Stimulated activated CD4-positive, alpha-beta T cell treated with anti-CD3 and anti-CD28 coated beads, TNF-alpha, amount 100 ng/mL, for 4 hours (primary cell): ENCODE results near the gene TIGIT.
"Not testable (repeated sequence)": the region's sequence is repeated elsewhere in the genome, so short reads cannot be mapped to it uniquely, and the experiment has no call there.

Experiments
- DNase-seq, 3 experiments: peaks; one replicate each; pipeline ENCODE4 v3.0.0-alpha.2; 2020; ENCODE audit warnings: low read depth in 3 of 3

TIGIT gene

DNA sequence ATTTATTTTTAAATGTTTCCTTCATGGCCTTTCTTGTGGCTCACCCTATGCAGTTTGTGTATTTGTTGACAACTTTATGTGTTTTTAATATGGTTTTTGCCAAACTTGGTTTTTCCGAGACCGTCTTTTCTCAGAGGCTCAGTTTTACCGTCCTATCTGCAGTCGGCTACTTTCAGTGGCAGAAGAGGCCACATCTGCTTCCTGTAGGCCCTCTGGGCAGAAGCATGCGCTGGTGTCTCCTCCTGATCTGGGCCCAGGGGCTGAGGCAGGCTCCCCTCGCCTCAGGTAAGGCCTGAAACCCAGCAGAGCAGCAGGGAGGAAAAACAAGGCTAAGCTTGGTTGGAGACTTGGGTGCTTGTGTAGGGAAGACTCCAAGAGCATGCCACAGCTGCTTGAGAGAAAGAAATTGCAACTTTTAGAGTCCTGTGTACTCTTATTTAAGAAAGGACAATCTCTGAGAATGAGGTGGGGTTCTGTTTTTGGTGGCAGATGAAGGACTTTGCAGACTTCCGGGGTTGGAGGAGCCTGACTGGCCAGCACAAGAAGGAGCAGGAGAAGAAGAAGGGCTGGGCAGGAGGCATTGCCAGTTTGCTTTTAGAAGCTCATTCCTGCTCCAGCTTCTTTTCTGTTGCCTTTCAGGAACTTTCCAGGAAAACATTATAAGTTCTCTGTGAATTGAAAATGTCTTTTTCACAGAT, at the start of gene TIGIT:
TIGIT (plus strand) TSS at position 191 of the 698 bp plus-strand sequence; CDS start at position 225, 34 bp downstream.
- DNase-seq: no peak

DNA sequence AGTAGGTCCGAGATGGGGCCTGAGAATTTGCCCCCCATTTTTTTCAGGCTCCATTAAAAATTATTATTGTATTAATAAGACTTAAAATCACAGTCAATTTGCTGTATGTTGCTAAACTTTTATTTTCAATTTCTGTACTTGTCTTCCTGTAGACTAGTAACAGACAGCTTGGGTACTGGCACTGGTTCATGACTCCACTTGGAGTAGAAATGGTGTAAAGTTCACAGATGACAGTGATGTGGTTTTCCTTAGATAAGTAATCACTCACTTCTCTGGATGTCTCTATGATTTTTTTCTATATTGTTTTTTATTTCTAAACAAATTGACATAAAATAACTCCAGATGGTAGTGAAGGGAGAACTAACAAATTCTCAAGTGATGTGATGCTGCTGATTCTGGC, 40.9 kb upstream of the TIGIT start:
- DNase-seq: no peak

DNA sequence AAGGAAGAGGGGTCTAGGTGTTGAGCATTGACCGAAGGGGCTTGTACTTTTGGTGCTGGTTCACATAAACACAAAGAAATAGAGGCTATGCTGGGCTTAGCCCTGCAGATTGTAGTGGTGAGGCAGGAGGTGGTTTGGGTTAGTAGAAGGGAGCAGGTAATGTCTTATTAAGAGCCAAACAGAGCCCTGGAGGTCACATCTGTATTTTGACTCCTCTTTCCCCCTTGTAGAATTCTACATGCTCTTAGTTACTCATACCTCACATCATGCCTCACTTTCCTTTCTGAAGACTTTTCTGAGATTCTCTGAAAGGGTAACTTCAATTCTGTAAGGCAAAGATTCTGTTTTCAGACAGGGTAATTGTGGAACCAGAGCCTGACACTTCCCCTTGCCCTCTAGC, 40.3 kb upstream of the TIGIT start:
- no peak for DNase-seq

DNA sequence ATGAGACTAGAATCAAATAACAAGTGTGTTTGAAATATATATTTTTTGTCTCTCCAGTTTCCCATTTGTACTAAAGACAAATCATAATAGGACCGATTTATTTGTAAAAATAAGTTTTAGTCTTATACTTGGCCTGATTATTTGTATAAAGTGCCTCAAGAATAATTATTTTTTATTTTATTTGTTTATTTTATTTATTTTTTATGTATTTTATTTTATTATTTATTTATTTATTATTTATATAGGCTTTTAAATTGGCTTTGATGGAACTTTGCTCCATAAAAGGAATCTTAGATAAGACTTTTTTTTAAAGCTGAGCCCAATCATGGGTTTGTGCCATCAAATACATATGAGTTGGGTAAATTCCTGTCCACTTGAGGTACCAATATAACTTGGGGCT, 34.3 kb upstream of the TIGIT start:
- no peak for DNase-seq

DNA sequence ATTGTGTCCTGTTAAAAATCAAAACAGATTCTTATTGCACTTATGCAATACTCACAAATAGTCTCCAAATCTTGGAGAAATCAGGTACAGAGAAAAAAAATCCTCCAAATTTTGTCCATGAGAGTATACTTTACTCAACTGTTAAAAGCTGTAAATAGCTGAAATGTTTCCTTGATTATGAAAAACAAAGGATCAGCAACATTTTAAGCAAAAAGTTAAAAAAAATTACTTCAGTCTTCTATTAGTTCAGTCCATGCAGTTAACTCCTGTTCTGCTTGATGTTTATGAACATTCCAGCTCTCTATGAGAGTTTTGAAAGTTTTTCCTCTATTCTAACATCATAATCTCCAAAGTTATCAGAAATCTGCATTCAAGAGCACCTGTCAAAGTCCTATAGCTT, 33.7 kb upstream of the TIGIT start:
- DNase-seq: no peak

DNA sequence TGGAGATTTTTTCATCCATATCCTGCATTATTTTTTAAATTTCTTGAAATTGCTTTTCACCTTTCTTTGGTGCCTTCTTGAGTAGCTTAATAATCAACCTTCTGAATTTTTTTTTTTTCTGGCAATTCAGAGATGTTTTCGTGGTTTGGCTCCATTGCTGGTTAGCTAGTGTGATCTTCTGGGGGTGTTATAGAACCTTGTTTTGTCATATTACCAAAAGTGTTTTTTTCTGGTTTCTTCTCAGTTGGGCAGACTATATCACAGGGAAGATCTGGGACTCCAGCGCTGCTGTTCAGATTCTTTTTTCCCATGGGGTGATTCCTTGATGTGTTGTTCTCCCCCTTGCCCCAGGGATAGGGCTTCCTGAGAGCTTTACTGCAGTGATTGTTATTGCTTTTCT, 23.8 kb upstream of the TIGIT start:
- no peak for DNase-seq

DNA sequence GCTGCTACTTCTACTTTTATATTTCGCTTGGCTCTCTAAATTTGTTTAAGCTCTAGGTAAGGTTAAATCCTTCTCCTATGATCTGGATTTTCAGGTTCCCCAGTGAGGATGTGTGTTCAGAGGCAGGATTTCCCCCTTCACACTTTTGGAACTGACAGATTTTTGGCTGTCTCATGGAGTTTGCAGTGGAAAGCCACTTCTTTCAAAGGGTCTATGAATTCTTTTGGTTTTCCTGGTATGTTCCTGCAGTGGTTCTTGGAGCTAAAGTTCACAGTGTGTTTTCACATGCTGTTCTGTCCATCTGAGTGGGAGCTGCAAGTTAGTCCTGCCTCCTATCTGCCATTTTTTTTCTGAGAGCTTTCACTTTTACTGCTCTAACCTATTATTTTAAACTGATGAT, 21.6 kb upstream of the TIGIT start:
- no peak for DNase-seq

DNA sequence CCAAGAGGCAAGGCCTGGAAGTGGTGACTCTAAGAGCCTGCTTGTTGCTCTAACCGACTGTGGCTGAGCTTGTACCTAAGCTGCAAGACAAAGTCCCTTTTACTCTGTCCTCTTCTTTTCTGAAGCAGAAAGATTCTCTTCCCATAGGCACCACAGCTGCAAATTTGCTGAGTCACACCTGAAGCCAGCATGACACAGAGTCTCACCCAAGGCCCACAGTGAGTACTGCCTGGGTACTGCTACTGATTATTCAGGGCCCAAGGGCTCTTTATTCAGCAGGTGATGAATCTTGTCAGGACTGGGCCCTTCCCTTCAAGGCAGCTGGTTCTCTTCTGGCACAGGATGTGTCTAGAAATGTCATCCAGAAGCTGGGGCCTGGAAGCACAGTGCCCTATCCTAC, 18.9 kb upstream of the TIGIT start:
- DNase-seq: no peak

DNA sequence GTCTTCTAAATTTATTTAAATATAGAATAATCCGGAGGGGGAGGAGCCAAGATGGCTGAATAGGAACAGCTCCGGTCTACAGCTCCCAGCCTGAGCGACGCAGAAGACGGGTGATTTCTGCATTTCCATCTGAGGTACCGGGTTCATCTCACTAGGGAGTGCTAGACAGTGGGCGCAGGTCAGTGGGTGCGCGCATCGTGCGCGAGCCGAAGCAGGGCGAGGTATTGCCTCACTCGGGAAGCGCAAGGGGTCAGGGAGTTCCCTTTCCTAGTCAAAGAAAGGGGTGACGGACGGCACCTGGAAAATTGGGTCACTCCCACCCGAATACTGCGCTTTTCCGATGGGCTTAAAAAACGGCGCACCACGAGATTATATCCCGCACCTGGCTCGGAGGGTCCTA, 17.0 kb upstream of the TIGIT start:
- DNase-seq: not testable (repeated sequence)

DNA sequence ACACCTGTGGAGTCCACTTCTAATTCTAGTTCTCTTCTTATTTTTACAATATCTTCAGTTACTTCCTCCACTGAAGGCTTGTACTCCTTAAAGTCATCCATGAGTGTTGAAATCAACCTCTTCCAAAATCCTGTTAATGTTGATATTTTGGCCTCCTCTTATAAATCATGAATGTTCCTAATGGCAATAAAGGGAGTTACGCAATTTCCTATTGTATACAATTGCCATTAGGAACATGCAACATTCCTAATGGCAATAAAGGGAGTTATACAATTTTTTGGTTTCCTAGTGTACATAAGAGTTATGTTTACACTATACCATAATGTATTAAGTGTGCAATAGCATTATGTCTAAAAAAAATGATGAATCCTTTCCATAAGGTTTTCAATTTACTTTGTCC, 9.2 kb upstream of the TIGIT start:
- no peak for DNase-seq

DNA sequence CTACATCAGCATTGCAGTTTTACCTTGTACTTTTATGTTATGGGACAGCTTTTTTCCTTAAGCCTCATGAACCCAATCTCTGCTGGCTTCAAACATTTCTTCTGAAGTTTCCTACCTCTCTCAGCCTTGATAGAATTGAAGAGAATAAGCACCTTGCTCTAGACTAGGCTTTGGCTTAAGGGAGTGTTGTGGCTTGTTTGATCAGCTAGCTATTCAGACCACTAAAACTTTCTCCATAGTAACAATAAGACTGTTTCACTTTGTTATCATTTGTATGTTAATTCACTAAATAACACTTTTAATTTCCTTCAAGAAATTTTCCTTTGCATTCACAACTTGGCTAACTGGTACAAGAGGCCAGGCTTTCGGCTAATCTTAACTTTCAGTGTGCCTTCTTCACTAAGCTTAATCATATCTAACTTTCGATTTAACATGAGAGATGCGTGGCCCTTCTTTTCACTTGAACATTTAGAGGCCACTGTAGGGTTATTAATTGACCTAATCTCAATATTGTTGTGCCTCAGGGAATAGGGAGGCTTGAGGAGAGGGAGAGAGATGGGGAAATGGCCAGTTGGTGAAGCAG, 8.1 kb upstream of the TIGIT start:
- DNase-seq: no peak

DNA sequence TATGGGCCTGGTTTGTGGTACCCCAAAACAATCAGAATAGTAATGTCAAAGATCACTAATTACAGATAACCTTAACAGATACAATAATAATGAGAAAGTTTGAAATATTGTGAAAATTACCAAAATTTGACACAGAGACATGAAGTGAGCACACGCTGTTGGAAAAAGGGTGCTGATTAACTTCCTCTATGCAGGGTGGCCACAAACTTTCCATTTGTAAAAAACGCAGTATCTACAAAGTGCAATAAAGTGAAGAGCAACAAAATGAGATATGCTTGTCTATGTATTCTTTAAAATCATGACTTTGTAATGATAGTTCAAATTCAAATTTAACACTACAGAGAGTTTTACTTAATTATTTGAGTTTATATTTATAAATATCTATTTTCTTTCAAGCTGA, 7.6 kb upstream of the TIGIT start:
- DNase-seq: no peak

DNA sequence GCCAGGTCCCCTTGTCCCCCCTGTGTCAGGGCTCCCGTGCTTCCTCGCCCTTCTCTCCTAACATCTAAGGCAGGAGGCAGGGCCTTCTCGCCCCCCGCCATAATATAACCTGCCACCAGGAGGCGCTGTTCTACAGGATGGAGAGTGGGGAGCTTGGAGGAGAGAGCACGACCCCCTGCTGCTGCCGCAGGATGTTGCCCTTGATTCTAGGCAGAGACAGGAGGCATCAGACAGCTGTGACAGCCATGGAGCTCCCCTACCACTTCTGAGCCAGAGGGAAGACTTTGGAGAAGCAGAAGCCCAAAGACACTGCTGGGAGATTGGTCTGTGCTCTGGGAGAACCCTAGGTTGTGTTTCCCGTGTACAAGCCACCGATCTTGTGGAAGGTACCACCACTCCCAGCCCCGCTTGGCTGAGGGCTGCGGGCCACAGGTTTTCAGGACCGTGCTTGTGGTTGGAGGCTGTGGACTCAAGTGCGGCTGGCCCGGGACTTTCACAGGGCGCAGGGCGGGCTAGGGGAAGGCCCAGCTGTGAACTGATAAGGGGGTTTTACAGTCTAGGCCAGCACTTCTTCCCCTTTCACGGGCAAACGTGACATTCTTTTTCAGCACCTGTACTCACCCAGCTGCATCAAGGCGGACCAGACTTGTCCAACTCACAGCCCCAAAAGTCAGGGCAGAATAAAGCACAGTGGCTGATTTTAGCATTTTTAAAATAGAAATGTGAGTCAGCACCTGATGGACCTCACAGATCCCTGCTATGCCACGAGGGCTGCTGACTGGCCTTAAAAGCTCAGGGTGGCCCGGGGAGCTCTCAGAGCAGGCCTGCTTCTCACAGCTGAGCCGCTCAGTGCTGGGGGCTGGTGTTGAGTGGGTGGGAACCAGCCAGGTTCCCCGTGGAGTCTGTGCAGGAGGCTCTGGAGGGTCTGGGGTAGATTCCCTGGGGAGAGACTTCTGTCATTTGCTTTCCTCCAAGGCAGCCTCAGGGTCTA, 2.6 kb upstream of the TIGIT start:
- peak; percentile 75 to 85 (median 84) for DNase-seq

DNA sequence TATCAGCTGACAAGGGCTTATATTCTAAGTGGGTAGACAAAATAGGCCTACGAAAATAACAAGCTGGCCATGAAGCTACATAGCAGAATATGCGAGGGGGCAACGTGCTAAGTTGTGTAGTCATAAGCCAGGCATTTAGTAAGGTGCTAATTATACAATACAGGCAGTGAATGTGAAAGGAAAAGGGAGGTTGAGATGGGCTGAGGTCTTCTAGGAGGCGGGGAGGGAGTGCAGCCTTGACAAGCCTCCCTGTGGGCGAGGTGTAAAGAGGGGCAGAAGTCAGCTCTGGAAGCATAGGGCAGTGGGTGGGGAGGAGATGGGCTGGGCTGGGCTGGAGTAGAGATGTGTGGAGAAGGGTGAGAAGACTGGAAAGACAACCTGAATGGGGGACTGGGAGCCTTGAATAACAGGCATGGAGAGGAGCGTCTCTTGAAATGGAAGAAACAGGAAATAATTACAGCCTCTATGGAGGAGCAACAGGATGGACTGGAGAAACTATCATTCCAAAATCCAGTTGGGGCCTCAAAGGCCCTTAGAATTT, 1.2 kb downstream of the TIGIT start:
- no peak for DNase-seq

DNA sequence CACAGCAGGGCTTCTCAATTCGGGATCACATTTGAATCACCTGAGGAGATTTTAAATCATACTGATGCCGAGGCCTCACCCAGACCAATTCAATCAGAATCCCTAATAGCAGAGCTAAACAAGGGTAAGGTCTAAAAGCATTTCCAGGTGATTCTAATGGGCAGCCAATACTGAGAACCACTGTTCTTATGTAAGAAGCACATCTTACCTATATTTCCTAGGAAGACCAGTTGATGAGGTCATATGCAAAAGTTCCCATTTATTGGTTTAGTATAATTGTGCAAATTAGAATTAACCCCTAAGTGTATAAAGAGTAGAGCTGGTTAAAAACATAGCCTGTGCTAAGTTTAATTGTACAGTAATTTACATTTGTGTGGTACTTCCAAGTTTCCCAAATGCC, 2.1 kb downstream of the TIGIT start:
- DNase-seq: no peak

DNA sequence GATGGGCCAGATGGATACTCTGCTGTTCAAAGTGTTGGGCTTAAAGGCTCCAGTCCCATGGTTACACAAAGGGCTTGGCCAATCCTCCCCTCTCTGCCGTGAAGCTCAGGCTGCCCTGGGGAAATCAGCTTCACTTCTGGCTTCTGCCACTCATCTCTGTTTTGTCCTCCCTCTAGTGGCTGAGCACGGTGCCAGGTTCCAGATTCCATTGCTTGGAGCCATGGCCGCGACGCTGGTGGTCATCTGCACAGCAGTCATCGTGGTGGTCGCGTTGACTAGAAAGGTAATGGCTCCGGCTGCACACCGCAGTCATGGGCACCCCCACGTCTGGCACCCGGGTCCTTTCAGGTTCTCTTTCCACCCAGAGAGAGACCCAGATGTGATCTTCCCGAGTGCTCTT, 5.6 kb downstream of the TIGIT start:
- peak in 1 of 3 experiments; percentile 20 for DNase-seq

DNA sequence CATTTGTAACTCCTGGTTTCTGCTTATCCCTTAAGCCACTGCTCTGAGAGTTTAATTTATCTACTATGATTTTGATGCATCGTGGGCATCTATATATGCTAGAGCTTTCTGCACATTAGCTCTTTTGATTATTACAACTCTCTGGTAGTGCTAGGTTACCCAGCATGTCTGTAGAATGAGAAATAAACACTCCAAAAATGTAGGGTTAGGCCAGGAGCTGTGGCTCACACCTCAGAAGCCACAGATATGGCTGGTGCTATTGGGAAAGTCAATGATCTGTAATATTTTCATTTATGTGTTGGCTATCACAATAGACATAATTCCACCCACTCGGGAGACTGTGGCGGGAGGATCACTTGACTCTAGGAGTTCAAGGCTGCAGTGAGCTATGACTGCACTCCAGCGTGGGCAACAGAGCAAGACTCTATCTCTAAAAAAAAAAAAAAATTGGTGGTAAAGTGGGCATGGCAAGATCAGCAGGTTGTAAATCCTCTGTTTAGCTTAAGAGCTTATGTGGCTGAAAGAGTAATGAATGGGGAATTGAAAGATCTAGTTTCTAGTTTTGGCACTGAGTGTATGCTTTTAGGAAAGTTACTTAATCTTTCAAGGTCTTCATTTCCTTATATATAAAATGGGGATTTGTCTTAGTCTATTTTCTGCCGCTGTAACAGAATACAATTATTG, 6.3 kb downstream of the TIGIT start:
- no peak for DNase-seq

DNA sequence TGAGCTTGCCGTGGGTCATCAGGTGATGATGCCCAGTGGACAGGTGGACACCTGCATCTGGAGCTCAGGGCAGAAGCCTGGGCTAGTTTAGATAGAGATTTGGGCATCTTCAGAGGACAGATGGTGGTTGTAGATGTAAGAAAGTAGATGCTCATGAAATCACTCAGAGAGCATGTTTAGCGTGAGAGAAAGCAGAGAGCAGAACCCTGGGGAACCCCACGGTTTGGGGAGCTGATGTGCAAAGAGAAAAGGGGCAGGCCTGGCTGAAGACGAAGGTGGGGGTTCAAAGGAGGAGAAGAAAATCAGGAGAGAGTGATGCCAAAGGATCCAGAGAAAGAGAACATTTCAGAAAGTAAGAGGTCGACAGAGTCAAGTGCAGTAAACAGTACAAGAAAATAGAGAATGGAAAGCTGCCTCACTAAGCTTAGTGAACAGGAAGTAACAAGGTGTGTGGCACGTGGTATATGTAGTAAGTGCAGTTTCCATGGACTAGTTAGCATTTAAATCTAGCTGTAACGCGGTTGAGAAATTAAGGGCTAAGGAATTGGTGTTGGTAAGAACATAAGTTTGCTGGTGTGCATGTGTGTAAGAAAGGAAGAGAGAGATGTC, 13.5 kb downstream of the TIGIT start:
- no peak for DNase-seq

DNA sequence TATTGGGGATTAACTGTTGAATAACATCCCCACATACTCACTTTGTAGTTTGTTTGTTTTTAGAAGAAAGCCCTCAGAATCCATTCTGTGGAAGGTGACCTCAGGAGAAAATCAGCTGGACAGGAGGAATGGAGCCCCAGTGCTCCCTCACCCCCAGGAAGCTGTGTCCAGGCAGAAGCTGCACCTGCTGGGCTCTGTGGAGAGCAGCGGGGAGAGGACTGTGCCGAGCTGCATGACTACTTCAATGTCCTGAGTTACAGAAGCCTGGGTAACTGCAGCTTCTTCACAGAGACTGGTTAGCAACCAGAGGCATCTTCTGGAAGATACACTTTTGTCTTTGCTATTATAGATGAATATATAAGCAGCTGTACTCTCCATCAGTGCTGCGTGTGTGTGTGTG, 14.0 kb downstream of the TIGIT start:
- no peak for DNase-seq

DNA sequence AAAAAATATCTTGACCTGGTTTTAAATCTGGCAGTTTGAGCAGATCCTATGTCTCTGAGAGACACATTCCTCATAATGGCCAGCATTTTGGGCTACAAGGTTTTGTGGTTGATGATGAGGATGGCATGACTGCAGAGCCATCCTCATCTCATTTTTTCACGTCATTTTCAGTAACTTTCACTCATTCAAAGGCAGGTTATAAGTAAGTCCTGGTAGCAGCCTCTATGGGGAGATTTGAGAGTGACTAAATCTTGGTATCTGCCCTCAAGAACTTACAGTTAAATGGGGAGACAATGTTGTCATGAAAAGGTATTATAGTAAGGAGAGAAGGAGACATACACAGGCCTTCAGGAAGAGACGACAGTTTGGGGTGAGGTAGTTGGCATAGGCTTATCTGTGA, 14.5 kb downstream of the TIGIT start:
- DNase-seq: no peak

DNA sequence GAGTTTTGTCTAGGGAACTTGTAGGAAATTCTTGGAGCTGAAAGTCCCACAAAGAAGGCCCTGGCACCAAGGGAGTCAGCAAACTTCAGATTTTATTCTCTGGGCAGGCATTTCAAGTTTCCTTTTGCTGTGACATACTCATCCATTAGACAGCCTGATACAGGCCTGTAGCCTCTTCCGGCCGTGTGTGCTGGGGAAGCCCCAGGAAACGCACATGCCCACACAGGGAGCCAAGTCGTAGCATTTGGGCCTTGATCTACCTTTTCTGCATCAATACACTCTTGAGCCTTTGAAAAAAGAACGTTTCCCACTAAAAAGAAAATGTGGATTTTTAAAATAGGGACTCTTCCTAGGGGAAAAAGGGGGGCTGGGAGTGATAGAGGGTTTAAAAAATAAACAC, 15.0 kb downstream of the TIGIT start:
- peak in 2 of 3 experiments; percentile 34 to 50 for DNase-seq
